Cerebellar cortex (tissue), 1 donor: ENCODE measurements around the gene EGLN1.
A peak's percentile ranks its signal among the peaks of the same experiment; 100 is the strongest.

Experiments
- DNase-seq: peaks from one replicate; pipeline ENCODE4 v3.0.0-alpha.2; 2015; ENCODE audit warnings: low spot score

Gene EGLN1

GRCh38 chr1:231396643-231397042, 25.4 kb downstream of the EGLN1 start:
- DNase-seq, result no peak

- no peak for DNase-seq
These were observed 26.1 kb downstream of the EGLN1 start for GRCh38 chr1:231395998-231396390.

GRCh38 chr1:231395076-231395997, 26.8 kb downstream of the EGLN1 start:
- no peak for DNase-seq

- DNase-seq, result no peak
These were observed 28.4 kb downstream of the EGLN1 start for GRCh38 chr1:231393668-231394067.

- no peak for DNase-seq
These were observed 29.5 kb downstream of the EGLN1 start for GRCh38 chr1:231392389-231393131.

GRCh38 chr1:231390071-231390470, 32.0 kb downstream of the EGLN1 start:
- no peak for DNase-seq

- DNase-seq, result no peak
These were observed 34.1 kb downstream of the EGLN1 start for GRCh38 chr1:231387770-231388669.

GRCh38 chr1:231386466-231386865, 35.6 kb downstream of the EGLN1 start:
- no peak for DNase-seq

- DNase-seq, result no peak
These were observed 36.7 kb downstream of the EGLN1 start for GRCh38 chr1:231385416-231385748.

GRCh38 chr1:231384696-231385415, 37.2 kb downstream of the EGLN1 start:
- peak; percentile 44 for DNase-seq

- no peak for DNase-seq
These were observed 38.8 kb downstream of the EGLN1 start for GRCh38 chr1:231383159-231383860.

- no peak for DNase-seq
These were observed 39.7 kb downstream of the EGLN1 start for GRCh38 chr1:231382426-231382825.

- no peak for DNase-seq
These were observed 40.4 kb downstream of the EGLN1 start for GRCh38 chr1:231381729-231382128.

- DNase-seq, result no peak
These were observed 45.1 kb downstream of the EGLN1 start for GRCh38 chr1:231376875-231377549.

- no peak for DNase-seq
These were observed 46.0 kb downstream of the EGLN1 start for GRCh38 chr1:231376101-231376500.

- DNase-seq, result no peak
These were observed 47.7 kb downstream of the EGLN1 start for GRCh38 chr1:231374394-231374793.

GRCh38 chr1:231372501-231372900, 49.6 kb downstream of the EGLN1 start:
- DNase-seq, result no peak

- DNase-seq, result no peak
These were observed 52.8 kb downstream of the EGLN1 start for GRCh38 chr1:231369282-231369681.

- DNase-seq, result no peak
These were observed 57.9 kb downstream of the EGLN1 start for GRCh38 chr1:231364192-231364591.

- no peak for DNase-seq
These were observed 58.5 kb downstream of the EGLN1 start for GRCh38 chr1:231363624-231364023.
